Measurements from ENCODE around the gene C1GALT1. TPM values are rescaled to one million over a fixed set of nuclear protein-coding genes. Genes with fewer than 3 reads are reported as not detected.

Gene C1GALT1
- polyA plus RNA-seq, 1 donor (not counting 4 experiments of a cell fraction or from before 2014, with no cell fraction given), result 44.3 TPM

DNA sequence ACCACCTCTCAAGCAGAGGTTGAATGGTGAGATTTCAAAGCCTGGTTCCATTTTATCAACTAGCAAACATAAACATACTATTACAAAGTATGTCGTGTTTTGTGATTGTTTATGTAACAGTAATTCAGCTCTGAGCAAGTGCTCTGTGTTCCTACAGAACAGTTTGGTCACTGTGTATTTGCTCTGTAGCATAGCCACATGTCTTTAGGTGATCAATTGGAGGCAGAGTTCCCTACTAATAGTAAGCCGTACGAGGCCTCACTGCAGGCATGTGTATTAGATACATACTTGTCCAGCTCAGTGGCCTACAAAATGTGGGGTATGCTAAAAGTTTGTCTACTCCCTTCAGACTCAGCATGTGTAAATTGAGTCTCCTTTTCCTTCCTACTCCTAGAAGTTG is 53.0 kb downstream of the C1GALT1 start:
- Histone ChIP-seq H3K9me1 (ENCODE audit: control insufficient read depth, extremely low read depth, insufficient read depth, low read length) (no peaks in the 10 kb centered on the region), H3K4me3 (ENCODE audit: control insufficient read depth in 2 of 3, extremely low read depth in 1 of 3, insufficient read depth in 2 of 3, low read depth in 1 of 3, low read length in 3 of 3) (no peak overlapping the region), H3K4me1 (ENCODE audit: control insufficient read depth, extremely low read depth, insufficient read depth, low read length) (peaks cover 10% of the 10 kb centered on the region), H3K4me2 (ENCODE audit: control insufficient read depth, extremely low read depth, insufficient read depth, low read depth, low read length) (no peak overlapping the region), H3K27ac (ENCODE audit: control insufficient read depth, insufficient read depth, low read length) (no peak overlapping the region), H3K79me2 (ENCODE audit: control insufficient read depth, insufficient read depth, low read length) (peaks cover 10% of the 10 kb centered on the region), H4K20me1 (ENCODE audit: control insufficient read depth, extremely low read depth, insufficient read depth, low read length) (no peaks in the 10 kb centered on the region), H3K9me3 (ENCODE audit: control insufficient read depth, low read depth, low read length) (no peaks in the 10 kb centered on the region), H3K27me3 (ENCODE audit: control insufficient read depth, extremely low read depth, insufficient read depth, low read length) (no peaks in the 10 kb centered on the region), H2AFZ (ENCODE audit: control insufficient read depth, low read length) (no peak overlapping the region), H3K9ac (ENCODE audit: control insufficient read depth, extremely low read depth, insufficient read depth, low read length) (no peak overlapping the region), H3K36me3 (ENCODE audit: control insufficient read depth in 2 of 2, extremely low read depth in 1 of 2, insufficient read depth in 2 of 2, low read length in 2 of 2) (peaks cover 3 to 5% of the 10 kb centered on the region in 2 experiments)
- no peak for DNase-seq (ENCODE audit: low read depth, low spot score)
- dilution Hi-C loops (cut with MboI; ENCODE audit: extremely low pct_ligation_motif_present, low sequenced_read_pairs), result no loop called here
- no peak for FAIRE-seq
- TF ChIP-seq CTCF (optimal IDR thresholded peaks at IDR 0.05 in 1 of 3, IDR thresholded peaks at IDR 0.05 in 1 of 3, conservative IDR thresholded peaks at IDR 0.05 in 1 of 3; ENCODE audit: extremely low read depth in 1 of 3, insufficient read depth in 2 of 3, low read length in 3 of 3) (no peak), EZH2 (IDR thresholded peaks at IDR 0.05; ENCODE audit: low read length) (no peak)

- H3K27ac ChIP-seq (ENCODE audit: control insufficient read depth, insufficient read depth, low read length), result no peak overlapping the region
- peaks cover 9% of the 10 kb centered on the region for H3K79me2 ChIP-seq (ENCODE audit: control insufficient read depth, insufficient read depth, low read length)
- peaks cover 10% of the 10 kb centered on the region for H3K4me1 ChIP-seq (ENCODE audit: control insufficient read depth, extremely low read depth, insufficient read depth, low read length)
- TF ChIP-seq EZH2 (IDR thresholded peaks at IDR 0.05; ENCODE audit: low read length) (no peak), CTCF (optimal IDR thresholded peaks at IDR 0.05 in 1 of 3, IDR thresholded peaks at IDR 0.05 in 1 of 3, conservative IDR thresholded peaks at IDR 0.05 in 1 of 3; ENCODE audit: extremely low read depth in 1 of 3, insufficient read depth in 2 of 3, low read length in 3 of 3) (no peak)
- no peaks in the 10 kb centered on the region for H3K9me1 ChIP-seq (ENCODE audit: control insufficient read depth, extremely low read depth, insufficient read depth, low read length)
- H3K9me3 ChIP-seq (ENCODE audit: control insufficient read depth, low read depth, low read length), result no peaks in the 10 kb centered on the region
- no peak overlapping the region for H3K4me2 ChIP-seq (ENCODE audit: control insufficient read depth, extremely low read depth, insufficient read depth, low read depth, low read length)
- no peak overlapping the region for H3K4me3 ChIP-seq (ENCODE audit: control insufficient read depth in 2 of 3, extremely low read depth in 1 of 3, insufficient read depth in 2 of 3, low read depth in 1 of 3, low read length in 3 of 3)
- DNase-seq (ENCODE audit: low read depth, low spot score) (no peak), FAIRE-seq (no peak)
- H3K36me3 ChIP-seq (ENCODE audit: control insufficient read depth in 2 of 2, extremely low read depth in 1 of 2, insufficient read depth in 2 of 2, low read length in 2 of 2), result peaks cover 3 to 5% of the 10 kb centered on the region in 2 experiments
- H3K9ac ChIP-seq (ENCODE audit: control insufficient read depth, extremely low read depth, insufficient read depth, low read length), result no peak overlapping the region
- dilution Hi-C loops (cut with MboI; ENCODE audit: extremely low pct_ligation_motif_present, low sequenced_read_pairs), result no loop called here
- H4K20me1 ChIP-seq (ENCODE audit: control insufficient read depth, extremely low read depth, insufficient read depth, low read length), result no peaks in the 10 kb centered on the region
- H2AFZ ChIP-seq (ENCODE audit: control insufficient read depth, low read length), result no peak overlapping the region
- no peaks in the 10 kb centered on the region for H3K27me3 ChIP-seq (ENCODE audit: control insufficient read depth, extremely low read depth, insufficient read depth, low read length)
These were observed 53.7 kb downstream of the C1GALT1 start for GRCh38 chr7:7236041-7236440.

Measured in keratinocyte (primary cell).